H1 (cell line): ENCODE data around the gene SLC6A12. TPM values are rescaled to one million over a fixed set of nuclear protein-coding genes. Genes with fewer than 3 reads are reported as not detected.

Experiments
- CTCF ChIA-PET: fragments of 300-600 bp; sonication (Branson Sonifier 250); formaldehyde crosslinking; loops from one replicate; lab custom pipeline; 2021; ENCODE audit not compliant: partially characterized antibody; lab: Charles Lee
- POLR2A ChIA-PET: fragments of 300-600 bp; sonication (Branson Sonifier 250); formaldehyde crosslinking; loops from one replicate; lab custom pipeline; 2021; ENCODE audit warnings: inconsistent platforms; ENCODE audit not compliant: partially characterized antibody; lab: Charles Lee
- DNase-seq, 2 experiments: peaks; one replicate each; pipeline versions ENCODE4 v3.0.0 to v3.0.0-alpha.2; 2010 to 2022; ENCODE audit warnings: low spot score in 2 of 2, low read depth in 1 of 2, mixed read lengths in 1 of 2
- FAIRE-seq: peaks from 2 replicates; lab custom pipeline; 2011; peaks lifted over from hg19 to GRCh38; lab: Jason Lieb, UNC
- H2AFZ ChIP-seq: 2 replicates; pipeline ENCODE4 v1.8.1; 2012; ENCODE audit warnings: low read length, inconsistent platforms
- H2AK5ac ChIP-seq: 2 replicates; pipeline ENCODE4 v1.6.1; 2013; ENCODE audit warnings: low read depth, low read length
- H2BK120ac ChIP-seq: replicated peaks from 2 replicates; pipeline ENCODE3; 2013; ENCODE audit warnings: low read depth, low read length, inconsistent platforms
- H2BK12ac ChIP-seq: 2 replicates; pipeline ENCODE4 v1.6.1; 2013; ENCODE audit warnings: low read depth, low read length
- H2BK15ac ChIP-seq: 2 replicates; pipeline ENCODE4 v1.6.1; 2013; ENCODE audit warnings: low read length
- H2BK20ac ChIP-seq: 2 replicates; pipeline ENCODE4 v1.6.1; 2013; ENCODE audit warnings: low read length
- H2BK5ac ChIP-seq: 2 replicates; pipeline ENCODE4 v1.6.1; 2013; ENCODE audit warnings: low read depth, low read length
- H3K14ac ChIP-seq: 2 replicates; pipeline ENCODE4 v1.6.1; 2013; ENCODE audit warnings: inconsistent platforms; ENCODE audit not compliant: insufficient read length
- H3K18ac ChIP-seq: 2 replicates; pipeline ENCODE4 v1.6.1; 2013; ENCODE audit warnings: low read length; ENCODE audit errors: extremely low read depth
- H3K23ac ChIP-seq: 2 replicates; pipeline ENCODE4 v1.6.1; 2013; ENCODE audit warnings: inconsistent platforms; ENCODE audit not compliant: insufficient read length
- H3K23me2 ChIP-seq: 2 replicates; pipeline ENCODE4 v1.6.1; 2013; ENCODE audit warnings: low read depth, low read length
- H3K27ac ChIP-seq: 2 replicates; pipeline ENCODE4 v1.6.1; 2011; ENCODE audit warnings: low read depth, low read length, inconsistent platforms
- H3K27me3 ChIP-seq, 4 experiments: replicated peaks in 1 of 4; 1 replicate in 1 of 4; 2 replicates in 3 of 4; pipeline versions ENCODE4 v1.6.1 to v1.8.1; 2011 to 2013; ENCODE audit warnings: low read length in 3 of 4, mild to moderate bottlenecking in 3 of 4, inconsistent platforms in 2 of 4, mixed read lengths in 2 of 4, moderate library complexity in 1 of 4; ENCODE audit not compliant: control insufficient read depth in 3 of 4, insufficient read depth in 3 of 4; ENCODE audit errors: extremely low read depth in 1 of 4
- H3K36me3 ChIP-seq, 4 experiments: 2 replicates each; pipeline versions ENCODE4 v1.6.1 to v1.8.1; 2011 to 2013; ENCODE audit warnings: mild to moderate bottlenecking in 4 of 4, low read length in 3 of 4, moderate library complexity in 2 of 4, control low read depth in 1 of 4, inconsistent platforms in 1 of 4; ENCODE audit not compliant: insufficient read depth in 4 of 4, control insufficient read depth in 2 of 4
- H3K4ac ChIP-seq: replicated peaks from 2 replicates; pipeline ENCODE3; 2013; ENCODE audit warnings: low read length, low read depth, mixed read lengths, inconsistent platforms; ENCODE audit not compliant: insufficient read length
- H3K4me1 ChIP-seq, 4 experiments: replicated peaks in 1 of 4; 1 replicate in 1 of 4; 2 replicates in 3 of 4; pipeline versions ENCODE4 v1.6.1 to v1.8.1; 2011 to 2013; ENCODE audit warnings: low read length in 3 of 4, inconsistent platforms in 2 of 4, mixed read lengths in 1 of 4; ENCODE audit not compliant: insufficient read depth in 4 of 4, control insufficient read depth in 3 of 4
- H3K4me2 ChIP-seq, 2 experiments: 2 replicates each; pipeline versions ENCODE4 v1.6.1 to v1.8.1; 2011 to 2013; ENCODE audit warnings: low read depth in 2 of 2, low read length in 2 of 2, control low read depth in 1 of 2, inconsistent platforms in 1 of 2, mild to moderate bottlenecking in 1 of 2; ENCODE audit not compliant: insufficient read depth in 1 of 2
- H3K4me3 ChIP-seq, 4 experiments: fragments of 200-600, 300-600 bp in 1 of 4; sonication (generic), shearing (Covaris generic), sonication (Bioruptor Twin) in 1 of 4; 2 replicates each; pipeline versions ENCODE4 v1.5.1 to v1.8.1; 2011 to 2016; ENCODE audit warnings: low read length in 4 of 4, low read depth in 3 of 4, control low read depth in 2 of 4, inconsistent platforms in 2 of 4, mild to moderate bottlenecking in 2 of 4, mixed read lengths in 1 of 4, moderate library complexity in 1 of 4; ENCODE audit not compliant: insufficient read depth in 2 of 4; ENCODE audit errors: extremely low read depth in 1 of 4
- H3K56ac ChIP-seq: replicated peaks from 2 replicates; pipeline ENCODE3; 2013; ENCODE audit warnings: low read depth, mild to moderate bottlenecking, mixed read lengths, low read length, inconsistent platforms; ENCODE audit not compliant: insufficient read length
- H3K79me1 ChIP-seq: 2 replicates; pipeline ENCODE4 v1.6.1; 2013; ENCODE audit warnings: low read depth, low read length, control low read depth
- H3K79me2 ChIP-seq, 2 experiments: 2 replicates each; pipeline versions ENCODE4 v1.6.1 to v1.8.1; 2012 to 2013; ENCODE audit warnings: low read length in 2 of 2, mild to moderate bottlenecking in 2 of 2, inconsistent platforms in 1 of 2; ENCODE audit not compliant: insufficient read depth in 2 of 2, control insufficient read depth in 1 of 2
- H3K9ac ChIP-seq, 4 experiments: replicated peaks in 1 of 4; 1 replicate in 1 of 4; 2 replicates in 3 of 4; pipeline versions ENCODE4 v1.6.1 to v1.8.1; 2011 to 2013; ENCODE audit warnings: low read depth in 3 of 4, low read length in 3 of 4, control low read depth in 2 of 4, mild to moderate bottlenecking in 2 of 4, moderate library complexity in 2 of 4, inconsistent platforms in 1 of 4; ENCODE audit errors: extremely low read depth in 1 of 4
- H3K9me3 ChIP-seq, 2 experiments: 2 replicates each; pipeline versions ENCODE4 v1.6.1 to v1.8.1; 2012 to 2013; ENCODE audit warnings: mild to moderate bottlenecking in 2 of 2, moderate library complexity in 2 of 2, control low read depth in 1 of 2, inconsistent platforms in 1 of 2, low read depth in 1 of 2, low read length in 1 of 2, mixed read lengths in 1 of 2; ENCODE audit not compliant: insufficient read depth in 2 of 2
- H4K20me1 ChIP-seq, 2 experiments: replicated peaks in 1 of 2; 2 replicates each; pipeline versions ENCODE3 to v1.8.1; 2011 to 2013; ENCODE audit warnings: inconsistent platforms in 2 of 2, low read length in 2 of 2, mild to moderate bottlenecking in 1 of 2; ENCODE audit not compliant: insufficient read depth in 2 of 2, control insufficient read depth in 1 of 2
- H4K5ac ChIP-seq: 2 replicates; pipeline ENCODE4 v1.6.1; 2013; ENCODE audit warnings: low read length, low read depth, mixed read lengths, inconsistent platforms; ENCODE audit not compliant: insufficient read length
- H4K8ac ChIP-seq: 2 replicates; pipeline ENCODE4 v1.8.0; 2013; ENCODE audit warnings: mild to moderate bottlenecking, moderate library complexity, low read length, inconsistent platforms; ENCODE audit not compliant: insufficient read depth; ENCODE audit errors: extremely low read depth
- H4K91ac ChIP-seq: replicated peaks from 2 replicates; pipeline ENCODE3; 2013; ENCODE audit warnings: low read length, mixed read lengths, inconsistent platforms; ENCODE audit not compliant: insufficient read length
- BRCA1 ChIP-seq: IDR thresholded peaks from 2 replicates; pipeline ENCODE4 v1.6.1; 2012; ENCODE audit warnings: low read depth, low read length, improper control_type of control experiment
- EGR1 ChIP-seq: IDR thresholded peaks from 2 replicates; pipeline ENCODE4 v1.6.1; 2011; ENCODE audit warnings: low read depth, low read length, borderline replicate concordance
- EP300 ChIP-seq, 2 experiments: IDR thresholded peaks; 1 replicate in 1 of 2; 2 replicates in 1 of 2; pipeline ENCODE4 v1.6.1; 2011 to 2012; ENCODE audit warnings: low read depth in 2 of 2, low read length in 2 of 2, mild to moderate bottlenecking in 2 of 2, borderline replicate concordance in 1 of 2, inconsistent platforms in 1 of 2, moderate library complexity in 1 of 2
- FOSL1 ChIP-seq: IDR thresholded peaks from 2 replicates; pipeline ENCODE4 v1.6.1; 2011; ENCODE audit warnings: mild to moderate bottlenecking, low read depth, low read length, moderate library complexity; ENCODE audit not compliant: insufficient read depth
- JUND ChIP-seq: IDR thresholded peaks from 2 replicates; pipeline ENCODE4 v1.6.1; 2011; ENCODE audit warnings: mild to moderate bottlenecking, improper control_type of control experiment, low read length
- KDM5A ChIP-seq: fragments of 200-600 bp; IDR thresholded peaks from 2 replicates; pipeline ENCODE4 v1.7.1; 2012; ENCODE audit warnings: mild to moderate bottlenecking, low read length, inconsistent platforms, mixed read lengths
- SIX5 ChIP-seq: IDR thresholded peaks from 2 replicates; pipeline ENCODE4 v1.6.1; 2011; ENCODE audit warnings: mild to moderate bottlenecking, low read depth, low read length
- SP2 ChIP-seq: IDR thresholded peaks from 2 replicates; pipeline ENCODE4 v1.6.1; 2012; ENCODE audit warnings: mild to moderate bottlenecking, low read length, inconsistent platforms
- ZNF274 ChIP-seq: IDR thresholded peaks from 2 replicates; pipeline ENCODE4 v1.7.0; 2012; ENCODE audit warnings: low read length, borderline replicate concordance; ENCODE audit errors: extremely low read depth
- WGBS, 2 experiments: shearing (Covaris generic) in 1 of 2; methylation state at CpG; one replicate each; pipeline versions ENCODE4 v1.1.6 to v1.1.7; 2013 to 2015; ENCODE audit warnings: low lambda C conversion rate in 2 of 2, mixed read lengths in 2 of 2, inconsistent platforms in 1 of 2, low coverage in 1 of 2, missing lambda C conversion rate in 1 of 2; ENCODE audit not compliant: insufficient replicate concordance in 2 of 2, insufficient coverage in 1 of 2, insufficient read length in 1 of 2; ENCODE audit errors: extremely low coverage in 1 of 2, missing lambda C conversion rate in 1 of 2; 5-methylcytosine and 5-hydroxymethylcytosine counted together
- polyA plus RNA-seq, 7 experiments: library from polyadenylated mRNA; depleted of rRNA in 3 of 7; stranded (reverse) in 5 of 7; unstranded in 2 of 7; fragments of >200 nt in 5 of 7; fragments of 200-250 nt in 2 of 7; gene quantifications; 1 replicate in 5 of 7; 2 replicates in 1 of 7; 4 replicates in 1 of 7; pipeline versions ENCODE4 v1.2.1 to v1.2.3, GENCODE V29; 2011 to 2013; ENCODE audit warnings: missing spikeins in 2 of 7, mixed read lengths in 2 of 7
- total RNA-seq: library from RNA; stranded (reverse); fragmentation: NEBNext Ultra II Directional; extraction: Animal tissue kit (Norgen Biotek cat#: 25700); gene quantifications from 2 replicates; pipeline ENCODE4 v1.2.1, GENCODE V29; 2021
- TF ChIP-seq, protein P1 (sequence below), 3 experiments: IDR thresholded peaks; 1 replicate in 2 of 3; 2 replicates in 1 of 3; pipeline versions ENCODE4 v1.5.1 to v1.6.1; 2011; ENCODE audit warnings: low read length in 3 of 3, mild to moderate bottlenecking in 3 of 3, inconsistent platforms in 2 of 3, low read depth in 1 of 3, moderate library complexity in 1 of 3; ENCODE audit not compliant: insufficient read depth in 1 of 3; ENCODE audit errors: control extremely low read depth in 1 of 3

The SLC6A12 gene
- total and polyA plus RNA-seq, 2 of the 8 experiments (the other 6 are each of a cell fraction or from before 2014, with no cell fraction given) = 0.70 to 1.1 TPM

DNA sequence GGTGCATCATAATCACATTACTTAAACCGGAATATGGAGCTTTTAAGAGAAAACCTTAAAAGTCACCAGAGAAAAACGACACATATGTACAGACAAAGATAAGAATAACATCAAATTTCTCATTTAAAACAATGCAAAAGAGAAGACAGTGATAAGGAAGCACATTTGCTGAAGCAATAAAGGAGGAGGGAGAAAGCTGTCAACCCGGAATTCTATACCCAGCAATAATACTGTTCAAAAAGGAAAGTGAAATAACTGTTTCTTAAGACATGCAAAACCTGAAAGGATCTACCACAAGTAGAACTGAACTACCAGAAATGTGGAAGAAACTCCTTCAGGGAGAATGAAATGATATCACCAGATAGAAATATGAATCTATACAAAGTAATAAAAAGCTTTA lies 33.3 kb upstream of the SLC6A12 start:
- Histone ChIP-seq H2BK120ac (no peak overlapping the region), H3K79me1 (no peaks in the 10 kb centered on the region), H2AFZ (no peak overlapping the region), H2BK15ac (no peak overlapping the region), H4K8ac (no peak overlapping the region), H4K20me1 (no peaks in the 10 kb centered on the region), H2AK5ac (no peak overlapping the region), H4K5ac (no peak overlapping the region), H2BK20ac (no peak overlapping the region), H3K27me3 (no peaks in the 10 kb centered on the region), H3K4me3 (no peak overlapping the region), H3K27ac (no peak overlapping the region), H3K23ac (no peak overlapping the region), H3K23me2 (no peaks in the 10 kb centered on the region), H4K91ac (no peak overlapping the region), H3K79me2 (no peaks in the 10 kb centered on the region), H3K9me3 (peaks cover 2 to 6% of the 10 kb centered on the region in 2 experiments; a peak in 3 of 4 replicates), H3K4me2 (no peak overlapping the region), H3K4ac (no peak overlapping the region), H3K4me1 (no peaks in the 10 kb centered on the region), H3K56ac (no peak overlapping the region), H2BK5ac (no peak overlapping the region), H3K14ac (no peak overlapping the region), H3K18ac (no peak overlapping the region), H3K9ac (no peak overlapping the region), H2BK12ac (no peak overlapping the region), H3K36me3 (no peaks in the 10 kb centered on the region)
- ChIA-PET CTCF (no interaction called here), POLR2A (no interaction called here)
- WGBS, 2 experiments = 77% methylated on average over 3 of the region's 3 CpGs; no CpG with 5 or more reads in 1 of the 2 experiments
- FAIRE-seq = peak; percentile 32
- DNase-seq = no peak
- TF ChIP-seq ZNF274 = no peak
- TF ChIP-seq EGR1 = no peak
- no peak for TF ChIP-seq FOSL1
- TF ChIP-seq KDM5A = no peak
- TF ChIP-seq JUND = no peak
- no peak for TF ChIP-seq SIX5
- TF ChIP-seq, protein P1, sequence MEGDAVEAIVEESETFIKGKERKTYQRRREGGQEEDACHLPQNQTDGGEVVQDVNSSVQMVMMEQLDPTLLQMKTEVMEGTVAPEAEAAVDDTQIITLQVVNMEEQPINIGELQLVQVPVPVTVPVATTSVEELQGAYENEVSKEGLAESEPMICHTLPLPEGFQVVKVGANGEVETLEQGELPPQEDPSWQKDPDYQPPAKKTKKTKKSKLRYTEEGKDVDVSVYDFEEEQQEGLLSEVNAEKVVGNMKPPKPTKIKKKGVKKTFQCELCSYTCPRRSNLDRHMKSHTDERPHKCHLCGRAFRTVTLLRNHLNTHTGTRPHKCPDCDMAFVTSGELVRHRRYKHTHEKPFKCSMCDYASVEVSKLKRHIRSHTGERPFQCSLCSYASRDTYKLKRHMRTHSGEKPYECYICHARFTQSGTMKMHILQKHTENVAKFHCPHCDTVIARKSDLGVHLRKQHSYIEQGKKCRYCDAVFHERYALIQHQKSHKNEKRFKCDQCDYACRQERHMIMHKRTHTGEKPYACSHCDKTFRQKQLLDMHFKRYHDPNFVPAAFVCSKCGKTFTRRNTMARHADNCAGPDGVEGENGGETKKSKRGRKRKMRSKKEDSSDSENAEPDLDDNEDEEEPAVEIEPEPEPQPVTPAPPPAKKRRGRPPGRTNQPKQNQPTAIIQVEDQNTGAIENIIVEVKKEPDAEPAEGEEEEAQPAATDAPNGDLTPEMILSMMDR (IDR thresholded peaks at IDR 0.05; ENCODE audit: control extremely low read depth in 1 of 3, insufficient read depth in 1 of 3, low read depth in 1 of 3, low read length in 3 of 3) = no peak
- no peak for TF ChIP-seq BRCA1
- TF ChIP-seq SP2 = no peak
- no peak for TF ChIP-seq EP300 (IDR thresholded peaks at IDR 0.05; ENCODE audit: borderline replicate concordance in 1 of 2, low read depth in 2 of 2, low read length in 2 of 2)
